Panc1 (cell line): ENCODE measurements around the gene MACROD1. TPM values are rescaled to one million over a fixed set of nuclear protein-coding genes. Genes with fewer than 3 reads are reported as not detected.

ENCODE experiments used
- ATAC-seq: fragments of 200-7000 bp; cut with Tn5 transposase; 2 replicates; pipeline ENCODE4 v1.9.1; 2020; ENCODE audit warnings: mild to moderate bottlenecking, moderate library complexity
- BruUV-seq: library from RNA; stranded (reverse); fragments of 400-500 nt; replicated peaks from 2 replicates; lab custom pipeline; 2021; lab: Mats Ljungman, UMichigan
- CTCF ChIA-PET: fragments of 300-600 bp; sonication (Branson Sonifier 250); formaldehyde crosslinking; loops from one replicate; lab custom pipeline; 2022; ENCODE audit warnings: antibody characterized with exemption; lab: Charles Lee
- POLR2A ChIA-PET: fragments of 300-600 bp; sonication (Branson Sonifier 250); formaldehyde crosslinking; loops from one replicate; lab custom pipeline; 2022; ENCODE audit warnings: antibody characterized with exemption; lab: Charles Lee
- DNase-seq: peaks from one replicate; pipeline ENCODE4 v3.0.0-alpha.2; 2010; ENCODE audit warnings: low read depth, low spot score
- H3K27ac ChIP-seq: 2 replicates; pipeline ENCODE4 v1.5.1; 2011; ENCODE audit warnings: mild to moderate bottlenecking, low read length, inconsistent platforms
- H3K27me3 ChIP-seq: fragments of 200-500 bp; sonication (Bioruptor generic); 2 replicates; pipeline ENCODE4 v1.6.0; 2014; ENCODE audit warnings: low read length, inconsistent platforms; ENCODE audit not compliant: control insufficient read depth, insufficient read depth
- H3K36me3 ChIP-seq: fragments of 200-500 bp; sonication (Bioruptor generic); 2 replicates; pipeline ENCODE4 v1.5.1; 2014; ENCODE audit warnings: inconsistent platforms, mild to moderate bottlenecking, low read length, moderate library complexity; ENCODE audit not compliant: control insufficient read depth, insufficient read depth
- H3K4me1 ChIP-seq: 2 replicates; pipeline ENCODE4 v1.5.1; 2011; ENCODE audit warnings: inconsistent platforms, mild to moderate bottlenecking, low read length, moderate library complexity; ENCODE audit not compliant: control insufficient read depth, insufficient read depth
- H3K4me3 ChIP-seq, 2 experiments: 2 replicates each; pipeline ENCODE4 v1.5.1; 2011 to 2012; ENCODE audit warnings: low read depth in 2 of 2, low read length in 2 of 2, mild to moderate bottlenecking in 2 of 2, inconsistent platforms in 1 of 2, moderate library complexity in 1 of 2
- H3K9me3 ChIP-seq: fragments of 200-500 bp; sonication (Bioruptor generic); 2 replicates; pipeline ENCODE4 v1.5.1; 2014; ENCODE audit warnings: low read depth, mild to moderate bottlenecking, inconsistent platforms, low read length, moderate library complexity; ENCODE audit not compliant: control insufficient read depth, insufficient read depth
- CTCF ChIP-seq: fragments of 450-650 bp; IDR thresholded peaks from 2 replicates; pipeline ENCODE4 v1.5.1; 2017; ENCODE audit warnings: mild to moderate bottlenecking
- POLR2AphosphoS5 ChIP-seq: IDR thresholded peaks from 2 replicates; pipeline ENCODE4 v1.6.1; 2012; ENCODE audit warnings: mild to moderate bottlenecking, low read depth, low read length, moderate library complexity
- REST ChIP-seq, 2 experiments: IDR thresholded peaks; 2 replicates each; pipeline ENCODE4 v1.6.1; 2011 to 2012; ENCODE audit warnings: low read depth in 2 of 2, control low read depth in 1 of 2, low read length in 1 of 2, mild to moderate bottlenecking in 1 of 2, moderate library complexity in 1 of 2; ENCODE audit not compliant: insufficient read depth in 1 of 2
- SIN3A ChIP-seq: IDR thresholded peaks from 2 replicates; pipeline ENCODE4 v1.6.1; 2012; ENCODE audit warnings: low read depth, mild to moderate bottlenecking, low read length, moderate library complexity, borderline replicate concordance; ENCODE audit not compliant: insufficient read depth
- TCF7L2 ChIP-seq: IDR thresholded peaks from 2 replicates; pipeline ENCODE4 v1.6.1; 2011; ENCODE audit warnings: mild to moderate bottlenecking, low read depth, low read length, inconsistent platforms
- in situ Hi-C: cut with HindIII; loops from 2 replicates; pipeline ENCODE4 v1.10.0; 2016; ENCODE audit warnings: low sequenced_read_pairs, low pct_unique_long_range_greater_than_20kb
- intact Hi-C: fragments of 100-400 bp; cut with micrococcal nuclease; formaldehyde crosslinking; loops from one replicate; pipeline ENCODE4 v1.10.0; 2022; ENCODE audit not compliant: unreplicated experiment
- total RNA-seq: library from RNA; stranded (reverse); gene quantifications from one replicate; pipeline ENCODE4 v1.2.1, GENCODE V29; 2021; ENCODE audit not compliant: unreplicated experiment

Gene MACROD1
- total RNA-seq, 1 experiment from 2014 or later = 16.8 TPM

- in situ Hi-C loops (no loop called here), intact Hi-C loops (no loop called here)
- ChIA-PET CTCF (interaction anchor here (0.5 to 0.8 kb wide), 2 partner anchors 12 to 80 kb away, joined by 3 to 6 read pairs; no protein-coding TSS in a partner anchor), POLR2A (no interaction called here)
- peaks cover 5% of the 10 kb centered on the region for H3K36me3 ChIP-seq
- no TSS peak for BruUV-seq
- H3K4me3 ChIP-seq = no peak overlapping the region
- TF ChIP-seq POLR2AphosphoS5 = no peak
- TF ChIP-seq SIN3A = no peak
- TF ChIP-seq CTCF = no peak
- no peak for TF ChIP-seq REST (IDR thresholded peaks at IDR 0.05; ENCODE audit: insufficient read depth in 1 of 2, low read depth in 2 of 2, low read length in 1 of 2)
- no peak for TF ChIP-seq TCF7L2
- no peaks in the 10 kb centered on the region for H3K27me3 ChIP-seq
- no peaks in the 10 kb centered on the region for H3K9me3 ChIP-seq
- DNase-seq (no peak), ATAC-seq (no peak)
- H3K4me1 ChIP-seq = peaks cover 5% of the 10 kb centered on the region; the same call in 1 of the 2 replicates
- H3K27ac ChIP-seq = no peak overlapping the region
Measured at GRCh38 chr11:63958008-63958407, 207.9 kb downstream of the MACROD1 start.

- no peak for TF ChIP-seq TCF7L2
- no peak for TF ChIP-seq POLR2AphosphoS5
- no peak for TF ChIP-seq CTCF
- TF ChIP-seq REST (IDR thresholded peaks at IDR 0.05; ENCODE audit: insufficient read depth in 1 of 2, low read depth in 2 of 2, low read length in 1 of 2) = no peak
- TF ChIP-seq SIN3A = no peak
- POLR2A ChIA-PET = interaction anchor here (0.6 kb wide), 1 partner anchor 120 kb away, joined by 18 read pairs; no protein-coding TSS in a partner anchor
- H3K4me1 ChIP-seq = no peaks in the 10 kb centered on the region
- intact Hi-C loops = no loop called here
- no peak for ATAC-seq
- CTCF ChIA-PET = interaction anchor here (0.6 kb wide), 1 partner anchor 195 kb away, joined by 4 read pairs; no protein-coding TSS in a partner anchor
- no peaks in the 10 kb centered on the region for H3K27me3 ChIP-seq
- peaks cover 10% of the 10 kb centered on the region; the same call in 1 of the 2 replicates for H3K36me3 ChIP-seq
- H3K9me3 ChIP-seq = no peaks in the 10 kb centered on the region
- no peak overlapping the region for H3K4me3 ChIP-seq
- H3K27ac ChIP-seq = no peak overlapping the region
- in situ Hi-C loops = no loop called here
- no peak for DNase-seq
- no TSS peak for BruUV-seq
Measured at GRCh38 chr11:63952570-63952969, 213.3 kb downstream of the MACROD1 start.
